Ovary (tissue), 9 donors: ENCODE results near the gene ASCC3. TPM values are rescaled to one million over a fixed set of nuclear protein-coding genes. Genes with fewer than 3 reads are reported as not detected.

Source experiments
- DNase-seq, 5 donors: peaks; one replicate each; pipeline ENCODE4 v3.0.0-alpha.2; 2019 to 2020
- H3K27ac ChIP-seq, 2 donors: fragments of 200-600 bp; one replicate each; pipeline versions ENCODE4 v1.5.1 to v1.8.0; 2019 to 2022
- H3K27me3 ChIP-seq: fragments of 200-600 bp; one replicate; pipeline ENCODE4 v1.8.0; 2022
- H3K36me3 ChIP-seq: fragments of 200-600 bp; sonication (generic); one replicate; pipeline ENCODE4 v1.5.1; 2019
- H3K4me1 ChIP-seq: one replicate; pipeline ENCODE4 v1.8.1; 2013; ENCODE audit warnings: mild to moderate bottlenecking, moderate library complexity; ENCODE audit not compliant: insufficient read depth
- H3K4me3 ChIP-seq: fragments of 200-600 bp; sonication (generic); one replicate; pipeline ENCODE4 v1.5.1; 2017
- H3K9me3 ChIP-seq, 2 donors: fragments of 200-600 bp in 1 of 2; sonication (generic) in 1 of 2; one replicate each; pipeline versions ENCODE4 v1.5.1 to v1.8.1; 2013 to 2019; ENCODE audit warnings: mild to moderate bottlenecking in 1 of 2, moderate library complexity in 1 of 2
- CTCF ChIP-seq, 3 donors: fragments of 450-650 bp in 2 of 3; fragments of 200-600 bp in 1 of 3; IDR thresholded peaks; one replicate each; pipeline versions ENCODE4 v1.5.1 to v1.8.0; 2016 to 2022; ENCODE audit warnings: antibody characterized with exemption in 3 of 3, mild to moderate bottlenecking in 1 of 3
- EP300 ChIP-seq: sonication (generic); formaldehyde crosslinking; IDR thresholded peaks from one replicate; pipeline ENCODE4 v1.6.1; 2017; ENCODE audit warnings: antibody characterized with exemption
- POLR2A ChIP-seq: fragments of 450-650 bp; IDR thresholded peaks from one replicate; pipeline ENCODE4 v1.6.1; 2017; ENCODE audit warnings: antibody characterized with exemption, mild to moderate bottlenecking, moderate library complexity
- WGBS, 3 donors: extraction: QIAGEN DNeasy Blood & Tissue Kit in 1 of 3; methylation state at CpG; one replicate each; pipeline versions ENCODE4 v1.1.5 to v1.1.7; 2013 to 2017; 5-methylcytosine and 5-hydroxymethylcytosine counted together
- intact Hi-C, 4 donors: fragments of 100-400 bp; cut with DNase I; formaldehyde crosslinking; loops; one replicate each; pipeline versions ENCODE4 v1.11.0 to v1.15.1; 2022 to 2023
- polyA plus RNA-seq, 2 donors: library from polyadenylated mRNA; stranded (reverse); fragments of 200-250 nt in 1 of 2; fragments of 350-450 nt in 1 of 2; fragmentation: Illumina TruSeq in 1 of 2; extraction: RNeasy Lipid Tissue Mini Kit (QIAGEN cat#74804) in 1 of 2; gene quantifications; one replicate each; pipeline ENCODE4 v1.2.3, GENCODE V29; 2013 to 2014
- total RNA-seq, 7 donors: library from RNA; depleted of rRNA in 2 of 7; stranded (reverse); fragments of >200 nt in 2 of 7; fragmentation: NEBNext Ultra II Directional in 3 of 7; extraction: Animal tissue kit (Norgen Biotek cat#: 25700) in 3 of 7; gene quantifications; one replicate each; pipeline versions ENCODE4 v1.1.0 to v1.2.4, GENCODE V29; 2016 to 2023
- donor health status: DM: no; HTN: no; CAD: no; lungs with moderate emphysema.
- donor health status: DM: no; HTN: no; CAD: no.
- donor health status: Bipolar disorder and iron deficiency.
- donor health status: DM: yes; HTN: yes; CAD: no.
- donor health status: DM: no; HTN: no; CAD: no.
- donor health status: DM: yes; HTN: yes; CAD: no.

The ASCC3 gene
- total and polyA plus RNA-seq, 9 donors = 8.2 to 34.2 (median 22.0) TPM

GRCh38 chr6:100618351-100618671 is 262.8 kb downstream of the ASCC3 start:
- intact Hi-C loops = no loop called here

GRCh38 chr6:100617633-100618350 is 263.3 kb downstream of the ASCC3 start:
- no peak for TF ChIP-seq EP300
- no peak for TF ChIP-seq POLR2A
- TF ChIP-seq CTCF (IDR thresholded peaks at IDR 0.05) = no peak
- Histone ChIP-seq H3K9me3 (no peaks in the 10 kb centered on the region), H3K27ac (no peak overlapping the region), H3K36me3 (no peaks in the 10 kb centered on the region), H3K4me3 (no peak overlapping the region), H3K27me3 (no peaks in the 10 kb centered on the region), H3K4me1 (no peaks in the 10 kb centered on the region)
- WGBS, 3 donors = 87 to 91% (median 91%) methylated on average over 3 to 4 of the region's 4 CpGs
- no peak for DNase-seq
- intact Hi-C loops = no loop called here

More at GRCh38 chr6:100618351-100618671, 262.8 kb downstream of the ASCC3 start:
- 94 to 97% (median 95%) methylated on average over 4 of the region's 4 CpGs for WGBS, 3 donors
- DNase-seq = no peak
- no peak overlapping the region for H3K27ac ChIP-seq
- H3K27me3 ChIP-seq = no peaks in the 10 kb centered on the region
- H3K4me1 ChIP-seq = no peaks in the 10 kb centered on the region
- no peaks in the 10 kb centered on the region for H3K9me3 ChIP-seq
- no peak for TF ChIP-seq POLR2A
- TF ChIP-seq EP300 = no peak
- no peak for TF ChIP-seq CTCF (IDR thresholded peaks at IDR 0.05)
- H3K4me3 ChIP-seq = no peak overlapping the region
- H3K36me3 ChIP-seq = no peaks in the 10 kb centered on the region

- no peak for DNase-seq
- Histone ChIP-seq H3K27me3 (no peaks in the 10 kb centered on the region), H3K27ac (no peak overlapping the region), H3K4me1 (no peaks in the 10 kb centered on the region), H3K9me3 (no peaks in the 10 kb centered on the region), H3K36me3 (no peaks in the 10 kb centered on the region), H3K4me3 (no peak overlapping the region)
- intact Hi-C loops = no loop called here
- WGBS, 3 donors = 95 to 97% (median 96%) methylated on average over 8 of the region's 8 CpGs
- TF ChIP-seq CTCF (IDR thresholded peaks at IDR 0.05) (no peak), POLR2A (no peak), EP300 (no peak)
Observed at GRCh38 chr6:100614933-100615332, 266.2 kb downstream of the ASCC3 start.

GRCh38 chr6:100614386-100614785 is 266.7 kb downstream of the ASCC3 start:
- Histone ChIP-seq H3K4me3 (no peak overlapping the region), H3K27me3 (no peaks in the 10 kb centered on the region)

More at GRCh38 chr6:100614386-100614785, 266.7 kb downstream of the ASCC3 start:
- no peak for DNase-seq
- TF ChIP-seq POLR2A (no peak), CTCF (IDR thresholded peaks at IDR 0.05) (no peak), EP300 (no peak)
- Histone ChIP-seq H3K4me1 (no peaks in the 10 kb centered on the region), H3K9me3 (no peaks in the 10 kb centered on the region), H3K27ac (no peak overlapping the region), H3K36me3 (no peaks in the 10 kb centered on the region)
- intact Hi-C loops = no loop called here
- 96 to 97% (median 97%) methylated on average over 4 of the region's 4 CpGs for WGBS, 3 donors
